ENCODE data around the gene SLAMF6. TPM values are rescaled to one million over a fixed set of nuclear protein-coding genes. Genes with fewer than 3 reads are reported as not detected.
"Not testable (repeated sequence)": the region's sequence is repeated elsewhere in the genome, so short reads cannot be mapped to it uniquely, and the experiment has no call there.

Gene SLAMF6
- total RNA-seq, 4 donors from 2014 or later = 0.49 to 1.2 (median 0.62) TPM; not detected in 1

GRCh38 chr1:160520999-160521398, 2.1 kb downstream of the SLAMF6 start:
- no peaks in the 10 kb centered on the region for H3K36me3 ChIP-seq
- H3K27ac ChIP-seq = no peak overlapping the region
- H3K4me3 ChIP-seq = no peak overlapping the region
- ATAC-seq = no peak
- H3K4me1 ChIP-seq = no peaks in the 10 kb centered on the region
- H3K27me3 ChIP-seq = no peaks in the 10 kb centered on the region
- TF ChIP-seq POLR2A (IDR thresholded peaks at IDR 0.05) (no peak), POLR2AphosphoS5 (IDR thresholded peaks at IDR 0.05) (no peak)
- peaks cover 0 to 10% (median 0%) of the 10 kb centered on the region in 3 donors for H3K9me3 ChIP-seq
- 37 to 46% methylated on average over 3 of the region's 3 CpGs for WGBS, 2 donors (ENCODE audit: low coverage in 1 of 2)

- H3K27ac ChIP-seq = no peak overlapping the region
- TF ChIP-seq EP300 (IDR thresholded peaks at IDR 0.05) = no peak
- no peak for TF ChIP-seq CTCF (IDR thresholded peaks at IDR 0.05)
- TF ChIP-seq POLR2A (IDR thresholded peaks at IDR 0.05) = no peak
- no peak for TF ChIP-seq POLR2AphosphoS5 (IDR thresholded peaks at IDR 0.05)
Observed at GRCh38 chr1:160520582-160520981, 2.5 kb downstream of the SLAMF6 start.

GRCh38 chr1:160519642-160520435, 3.2 kb downstream of the SLAMF6 start:
- H3K27ac ChIP-seq = no peak overlapping the region
- no peak overlapping the region for H3K4me3 ChIP-seq
- H3K9me3 ChIP-seq = peaks cover 0 to 5% (median 0%) of the 10 kb centered on the region in 3 donors
- ATAC-seq = no peak
- no peaks in the 10 kb centered on the region for H3K4me1 ChIP-seq
- no peak for TF ChIP-seq EP300 (IDR thresholded peaks at IDR 0.05)
- TF ChIP-seq CTCF (IDR thresholded peaks at IDR 0.05) = no peak
- no peak for TF ChIP-seq POLR2A (IDR thresholded peaks at IDR 0.05)
- no peak for TF ChIP-seq POLR2AphosphoS5 (IDR thresholded peaks at IDR 0.05)
- no peaks in the 10 kb centered on the region for H3K36me3 ChIP-seq
- H3K27me3 ChIP-seq = no peaks in the 10 kb centered on the region
- 36 to 38% methylated on average over 4 to 5 of the region's 5 CpGs for WGBS, 2 donors (ENCODE audit: low coverage in 1 of 2)

More at GRCh38 chr1:160520582-160520981, 2.5 kb downstream of the SLAMF6 start:
- no peak for ATAC-seq
- WGBS, 2 donors (ENCODE audit: low coverage in 1 of 2) = 26 to 28% methylated on average over 2 of the region's 2 CpGs
- H3K4me3 ChIP-seq = no peak overlapping the region
- H3K4me1 ChIP-seq = no peaks in the 10 kb centered on the region
- H3K9me3 ChIP-seq = peaks cover 0 to 10% (median 0%) of the 10 kb centered on the region in 3 donors
- no peaks in the 10 kb centered on the region for H3K27me3 ChIP-seq
- no peaks in the 10 kb centered on the region for H3K36me3 ChIP-seq

- not testable (repeated sequence) for H3K9me3 ChIP-seq, ATAC-seq, H3K4me1 ChIP-seq, H3K27ac ChIP-seq, H3K27me3 ChIP-seq, H3K4me3 ChIP-seq, H3K36me3 ChIP-seq
- WGBS, 2 donors (ENCODE audit: low coverage in 1 of 2) = 42 to 50% methylated on average over 1 to 2 of the region's 2 CpGs
Observed at GRCh38 chr1:160517519-160517918, 5.5 kb downstream of the SLAMF6 start.

GRCh38 chr1:160515908-160516307, 7.1 kb downstream of the SLAMF6 start:
- not testable (repeated sequence) for H3K4me1 ChIP-seq, H3K27ac ChIP-seq, H3K9me3 ChIP-seq, H3K36me3 ChIP-seq, H3K4me3 ChIP-seq, ATAC-seq, H3K27me3 ChIP-seq
- WGBS, 2 donors (ENCODE audit: low coverage in 1 of 2) = 36 to 60% methylated on average over 1 of the region's 1 CpG

GRCh38 chr1:160504651-160505050, 18.4 kb downstream of the SLAMF6 start:
- no peak for TF ChIP-seq POLR2AphosphoS5 (IDR thresholded peaks at IDR 0.05)
- no peak for TF ChIP-seq EP300 (IDR thresholded peaks at IDR 0.05)
- TF ChIP-seq POLR2A (IDR thresholded peaks at IDR 0.05) = no peak
- Histone ChIP-seq H3K9me3 (peaks cover 0 to 50% (median 0%) of the 10 kb centered on the region in 3 donors), H3K36me3 (no peaks in the 10 kb centered on the region), H3K4me1 (no peaks in the 10 kb centered on the region), H3K27me3 (no peaks in the 10 kb centered on the region), H3K4me3 (no peak overlapping the region), H3K27ac (no peak overlapping the region)
- no peak for ATAC-seq
- 83 to 97% methylated on average over 2 of the region's 2 CpGs for WGBS, 2 donors (ENCODE audit: low coverage in 1 of 2)

- H3K4me3 ChIP-seq = no peak overlapping the region
- peaks cover 0 to 52% (median 0%) of the 10 kb centered on the region in 3 donors for H3K9me3 ChIP-seq
- ATAC-seq = no peak
- H3K27ac ChIP-seq = no peak overlapping the region
- TF ChIP-seq EP300 (IDR thresholded peaks at IDR 0.05) (no peak), POLR2A (IDR thresholded peaks at IDR 0.05) (no peak), POLR2AphosphoS5 (IDR thresholded peaks at IDR 0.05) (no peak), CTCF (IDR thresholded peaks at IDR 0.05) (no peak)
- no peaks in the 10 kb centered on the region for H3K36me3 ChIP-seq
- H3K27me3 ChIP-seq = no peaks in the 10 kb centered on the region
- no peaks in the 10 kb centered on the region for H3K4me1 ChIP-seq
- WGBS, 2 donors (ENCODE audit: low coverage in 1 of 2) = 85 to 88% methylated on average over 6 of the region's 6 CpGs
Observed at GRCh38 chr1:160503087-160503486, 20.0 kb downstream of the SLAMF6 start.
